CD4-positive, alpha-beta T cell treated with Interleukin-12 subunit alpha and Interleukin-12 subunit beta, for 1 hour (primary cell): ENCODE results near the gene ZC3H10.
"Not testable (repeated sequence)": the region's sequence is repeated elsewhere in the genome, so short reads cannot be mapped to it uniquely, and the experiment has no call there.

Experiments
- DNase-seq: peaks from one replicate; pipeline ENCODE4 v3.0.0-alpha.2; 2020

ZC3H10 gene

DNA sequence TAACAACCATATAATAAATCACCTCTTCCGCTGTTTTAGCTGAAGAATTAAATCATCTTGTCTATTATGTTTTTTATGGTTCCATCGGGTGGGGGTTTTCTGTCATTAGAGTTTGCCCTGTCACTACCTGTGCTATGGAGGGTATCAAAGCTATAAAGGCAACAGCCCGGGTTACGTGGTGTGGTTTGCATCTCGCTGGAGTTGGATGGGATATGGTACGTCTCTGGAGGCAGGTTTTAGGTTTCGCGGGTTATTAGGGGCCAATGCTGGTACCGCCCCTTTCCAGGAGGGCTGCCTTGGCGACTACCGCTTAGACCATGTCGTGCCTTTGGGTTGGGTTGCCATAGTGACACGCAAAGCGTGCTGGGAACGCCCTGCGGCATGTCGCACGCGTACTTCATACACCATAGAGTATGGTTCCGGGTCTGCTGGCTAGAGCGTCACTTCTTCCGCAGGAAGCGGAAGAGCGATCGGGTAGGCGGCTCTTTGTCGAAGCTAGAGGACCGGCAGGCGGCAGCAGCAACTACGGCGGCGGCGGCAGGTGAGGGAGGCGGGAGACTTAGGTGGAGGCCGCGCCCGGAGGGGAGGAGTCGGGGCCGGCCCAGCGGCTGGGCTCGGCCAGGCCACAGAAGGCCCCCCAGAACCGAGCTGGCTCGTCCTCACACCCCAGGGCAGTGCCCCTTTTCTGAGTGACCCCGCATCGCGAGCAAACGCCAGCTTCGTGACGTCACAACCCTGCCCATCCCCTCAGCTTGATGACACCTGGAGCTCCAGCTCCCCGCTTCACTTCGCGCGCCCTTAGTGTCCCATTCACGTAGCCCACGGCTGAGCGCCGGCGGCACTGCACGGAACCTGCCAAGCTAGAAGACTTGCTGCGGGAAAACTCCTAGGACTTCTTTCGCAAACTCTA is at the start of gene ZC3H10:
Gene ZC3H10, plus strand, starts transcription at position 489 of the 910 bp plus-strand sequence. CDS start 2,297 bp downstream, outside the sequence.
- DNase-seq, result peak; percentile 99

GRCh38 chr12:56071648-56072047 is 46.4 kb upstream of the ZC3H10 start:
- no peak for DNase-seq

DNA sequence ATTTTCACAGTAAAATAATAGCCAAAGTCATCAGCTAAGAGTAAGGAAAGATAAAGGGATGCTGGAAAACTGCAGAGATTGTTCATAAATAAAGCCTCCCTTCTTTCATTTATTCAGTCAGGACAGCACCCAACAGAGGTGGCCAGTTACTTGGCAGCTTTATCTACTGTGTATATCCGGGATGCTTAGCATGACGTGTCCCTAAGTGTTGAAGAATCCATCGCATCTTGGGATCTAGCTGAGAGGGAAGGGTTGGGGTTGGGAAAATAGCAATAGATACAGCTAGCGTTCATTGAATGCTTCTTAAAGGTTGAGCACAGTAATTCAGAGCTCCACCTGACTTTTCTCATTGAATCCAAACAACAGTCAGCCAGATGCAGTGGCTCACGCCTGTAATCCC is 43.7 kb upstream of the ZC3H10 start:
- no peak for DNase-seq

- DNase-seq, result not testable (repeated sequence)
Measured at GRCh38 chr12:56077966-56078365, 40.1 kb upstream of the ZC3H10 start.

GRCh38 chr12:56078427-56078826 is 39.6 kb upstream of the ZC3H10 start:
- no peak for DNase-seq

GRCh38 chr12:56078931-56079722 is 38.9 kb upstream of the ZC3H10 start:
- peak; percentile 53 for DNase-seq

DNA sequence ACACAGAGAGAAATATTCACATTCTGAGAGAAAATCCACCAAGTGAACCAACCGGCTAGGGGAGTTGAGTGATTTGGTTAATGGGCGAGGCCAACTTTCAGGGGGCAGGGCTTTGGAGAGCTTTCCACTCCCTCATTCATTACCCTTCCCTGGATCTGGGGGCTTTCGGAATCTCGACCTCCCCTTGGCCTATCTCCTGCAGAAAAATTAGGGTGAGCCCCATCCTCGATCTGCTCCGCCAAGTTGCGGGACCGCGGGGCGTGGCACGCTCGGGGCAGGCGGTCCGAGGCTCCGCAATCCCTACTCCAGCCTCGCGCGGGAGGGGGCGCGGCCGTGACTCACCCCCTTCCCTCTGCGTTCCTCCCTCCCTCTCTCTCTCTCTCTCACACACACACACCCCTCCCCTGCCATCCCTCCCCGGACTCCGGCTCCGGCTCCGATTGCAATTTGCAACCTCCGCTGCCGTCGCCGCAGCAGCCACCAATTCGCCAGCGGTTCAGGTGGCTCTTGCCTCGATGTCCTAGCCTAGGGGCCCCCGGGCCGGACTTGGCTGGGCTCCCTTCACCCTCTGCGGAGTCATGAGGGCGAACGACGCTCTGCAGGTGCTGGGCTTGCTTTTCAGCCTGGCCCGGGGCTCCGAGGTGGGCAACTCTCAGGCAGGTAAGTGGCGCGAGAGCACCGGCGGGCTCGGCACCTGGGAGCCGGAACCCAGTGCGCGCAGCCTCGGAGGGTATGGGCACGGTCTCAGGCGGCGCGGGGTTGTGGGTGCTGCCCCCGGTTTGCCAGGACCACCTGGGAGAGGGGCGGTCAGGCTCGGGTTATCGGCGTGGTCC is 38.1 kb upstream of the ZC3H10 start, which contains the start of gene ERBB3:
Gene ERBB3, plus strand, starts transcription at position 443 of the 833 bp plus-strand sequence. Its CDS starts 136 bp downstream, at position 579.
- DNase-seq, result peak; percentile 69

GRCh38 chr12:56080556-56081138 is 37.4 kb upstream of the ZC3H10 start:
- DNase-seq, result no peak

- no peak for DNase-seq
Measured at GRCh38 chr12:56081393-56082347, 36.4 kb upstream of the ZC3H10 start.

DNA sequence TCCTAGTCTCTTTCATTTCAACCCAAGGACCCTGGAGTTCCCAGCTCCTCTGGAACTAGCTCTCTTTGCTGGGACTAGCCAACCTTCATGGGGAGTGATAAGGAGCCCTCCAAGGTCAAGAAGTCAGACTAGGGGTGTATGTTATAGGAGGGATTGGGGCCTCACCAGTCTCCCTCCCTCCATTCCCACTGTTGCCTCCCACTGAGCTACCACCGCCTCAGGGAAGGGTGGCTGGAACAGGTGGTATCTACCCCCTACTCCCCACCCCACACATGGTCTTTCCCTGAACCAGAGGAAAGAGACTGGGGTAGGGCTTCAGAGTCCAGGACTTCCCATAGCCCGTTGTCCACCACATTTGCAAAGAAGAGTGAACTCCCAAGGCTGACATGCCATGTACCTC is 35.7 kb upstream of the ZC3H10 start:
- DNase-seq, result no peak

DNA sequence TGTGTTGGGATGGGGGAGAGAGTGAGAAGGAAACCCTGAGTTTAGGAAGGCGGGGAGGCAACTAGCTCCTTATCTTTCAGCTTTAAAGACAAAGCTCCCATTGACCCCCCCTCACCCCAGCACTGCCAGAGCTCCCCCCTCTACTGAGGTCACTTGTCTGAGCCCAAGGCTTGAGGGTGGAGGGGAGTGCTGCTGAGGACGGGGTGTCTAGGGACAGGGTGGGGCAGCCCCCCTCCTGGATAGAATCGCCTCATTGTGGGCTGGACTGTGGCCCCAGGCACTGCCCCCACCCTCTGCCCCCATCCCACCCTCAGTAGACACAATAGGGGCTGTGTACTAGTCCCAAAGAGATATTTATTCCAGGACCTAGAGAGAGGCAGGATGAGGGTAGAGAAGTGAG is 35.1 kb upstream of the ZC3H10 start:
- DNase-seq, result no peak

GRCh38 chr12:56084958-56085543 is 33.0 kb upstream of the ZC3H10 start:
- peak; percentile 33 for DNase-seq

DNA sequence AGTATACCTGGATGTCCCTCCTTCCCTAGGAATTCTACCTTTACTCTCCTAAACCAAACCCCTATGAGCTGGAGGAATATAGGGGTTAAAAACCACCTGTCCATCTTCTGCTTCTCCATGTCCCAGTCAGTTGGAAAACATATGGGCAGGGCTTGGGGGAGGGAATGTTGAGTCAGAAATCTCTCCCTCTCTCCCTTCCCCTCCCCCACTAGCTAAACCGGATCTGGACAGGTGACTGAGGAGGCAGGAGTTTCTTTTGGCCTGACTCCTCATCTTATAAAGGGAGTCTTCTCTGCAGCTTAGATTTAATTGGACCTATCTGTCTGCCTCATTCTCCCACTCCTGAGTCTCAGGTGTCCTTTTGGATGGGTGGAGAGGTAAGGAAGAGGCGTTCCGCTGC is 32.0 kb upstream of the ZC3H10 start:
- DNase-seq, result no peak

GRCh38 chr12:56086608-56087007 is 31.5 kb upstream of the ZC3H10 start:
- DNase-seq, result no peak

GRCh38 chr12:56087220-56087619 is 30.8 kb upstream of the ZC3H10 start:
- DNase-seq, result no peak

DNA sequence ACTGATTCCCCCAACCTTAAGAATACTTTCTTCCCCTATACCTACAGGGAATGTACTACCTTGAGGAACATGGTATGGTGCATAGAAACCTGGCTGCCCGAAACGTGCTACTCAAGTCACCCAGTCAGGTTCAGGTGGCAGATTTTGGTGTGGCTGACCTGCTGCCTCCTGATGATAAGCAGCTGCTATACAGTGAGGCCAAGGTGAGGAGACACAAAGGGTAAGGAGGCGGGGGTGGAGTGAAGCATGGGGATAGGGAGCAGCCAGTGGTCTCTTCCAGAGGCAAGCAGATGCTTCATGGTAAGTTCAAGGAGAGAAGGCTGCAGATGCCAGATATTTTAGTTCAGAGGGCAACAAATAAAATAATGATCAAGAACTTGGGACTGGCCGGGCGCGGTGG is 20.3 kb upstream of the ZC3H10 start:
- DNase-seq, result no peak

DNA sequence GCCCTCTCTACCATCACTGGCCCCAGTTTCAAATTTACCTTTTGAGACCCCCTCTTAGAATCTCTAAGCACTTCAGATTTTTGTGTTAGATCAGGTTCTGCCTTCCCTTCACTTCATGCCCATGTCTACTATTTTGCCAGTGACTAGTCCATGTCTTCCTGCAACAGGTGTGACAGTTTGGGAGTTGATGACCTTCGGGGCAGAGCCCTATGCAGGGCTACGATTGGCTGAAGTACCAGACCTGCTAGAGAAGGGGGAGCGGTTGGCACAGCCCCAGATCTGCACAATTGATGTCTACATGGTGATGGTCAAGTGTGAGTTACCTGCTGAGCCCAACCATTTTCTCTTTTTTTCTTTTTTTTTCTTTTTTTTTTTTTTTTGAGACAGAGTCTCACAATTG is 19.5 kb upstream of the ZC3H10 start:
- no peak for DNase-seq

GRCh38 chr12:56099787-56100186 is 18.3 kb upstream of the ZC3H10 start:
- DNase-seq, result no peak

DNA sequence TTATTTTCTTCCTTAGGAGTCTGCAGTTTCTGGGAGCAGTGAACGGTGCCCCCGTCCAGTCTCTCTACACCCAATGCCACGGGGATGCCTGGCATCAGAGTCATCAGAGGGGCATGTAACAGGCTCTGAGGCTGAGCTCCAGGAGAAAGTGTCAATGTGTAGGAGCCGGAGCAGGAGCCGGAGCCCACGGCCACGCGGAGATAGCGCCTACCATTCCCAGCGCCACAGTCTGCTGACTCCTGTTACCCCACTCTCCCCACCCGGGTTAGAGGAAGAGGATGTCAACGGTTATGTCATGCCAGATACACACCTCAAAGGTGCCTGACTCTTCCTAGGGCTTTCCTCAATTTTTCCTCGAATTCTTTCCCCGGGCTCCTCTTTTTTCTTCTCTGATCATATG is 17.0 kb upstream of the ZC3H10 start:
- DNase-seq, result no peak

DNA sequence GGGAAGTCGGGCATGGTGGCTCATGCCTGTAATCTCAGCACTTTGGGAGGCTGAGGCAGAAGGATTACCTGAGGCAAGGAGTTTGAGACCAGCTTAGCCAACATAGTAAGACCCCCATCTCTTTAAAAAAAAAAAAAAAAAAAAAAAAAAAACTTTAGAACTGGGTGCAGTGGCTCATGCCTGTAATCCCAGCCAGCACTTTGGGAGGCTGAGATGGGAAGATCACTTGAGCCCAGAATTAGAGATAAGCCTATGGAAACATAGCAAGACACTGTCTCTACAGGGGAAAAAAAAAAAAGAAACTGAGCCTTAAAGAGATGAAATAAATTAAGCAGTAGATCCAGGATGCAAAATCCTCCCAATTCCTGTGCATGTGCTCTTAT is 15.4 kb upstream of the ZC3H10 start:
- no peak for DNase-seq
